Suprapubic skin (tissue), 3 donors: Measurements from ENCODE around the gene PDE4B.

Source experiments
- CTCF ChIP-seq, 2 donors: fragments of 200-600 bp in 1 of 2; fragments of 450-650 bp in 1 of 2; sonication (generic) in 1 of 2; IDR thresholded peaks; one replicate each; pipeline ENCODE4 v1.5.1; 2016 to 2019; ENCODE audit warnings: antibody characterized with exemption in 2 of 2, mild to moderate bottlenecking in 1 of 2, moderate library complexity in 1 of 2
- POLR2AphosphoS5 ChIP-seq, 3 donors: sonication (generic); formaldehyde crosslinking; IDR thresholded peaks; one replicate each; pipeline ENCODE4 v1.6.1; 2017; ENCODE audit warnings: antibody characterized with exemption in 3 of 3

- TF ChIP-seq CTCF (IDR thresholded peaks at IDR 0.05) (no peak), POLR2AphosphoS5 (IDR thresholded peaks at IDR 0.05) (no peak)
Measured at GRCh38 chr1:65820983-65821382, 28.3 kb downstream of the PDE4B start.
